Fibroblast of villous mesenchyme (primary cell): ENCODE data around the gene CHDH. TPM values are rescaled to one million over a fixed set of nuclear protein-coding genes. Genes with fewer than 3 reads are reported as not detected.

ENCODE experiments used
- DNase-seq: peaks from one replicate; pipeline ENCODE4 v3.0.0-alpha.2; 2010; ENCODE audit warnings: low read depth
- H3K4me3 ChIP-seq: 2 replicates; pipeline ENCODE4 v1.5.1; 2011; ENCODE audit warnings: low read depth, mild to moderate bottlenecking, low read length
- CTCF ChIP-seq: IDR thresholded peaks from 2 replicates; pipeline ENCODE4 v1.5.1; 2012; ENCODE audit warnings: low read depth, mild to moderate bottlenecking, low read length; ENCODE audit not compliant: insufficient read depth
- total RNA-seq: library from RNA; depleted of rRNA; stranded (reverse); fragments of >200 nt; gene quantifications from 2 replicates; pipeline ENCODE4 v1.2.3, GENCODE V29; 2012

CHDH gene
- total RNA-seq, 1 donor, result under 0.01 TPM

- no peak for TF ChIP-seq CTCF
- DNase-seq, result no peak
- H3K4me3 ChIP-seq, result no peak overlapping the region
Measured at GRCh38 chr3:53819163-53819868, 26.9 kb downstream of the CHDH start.

DNA sequence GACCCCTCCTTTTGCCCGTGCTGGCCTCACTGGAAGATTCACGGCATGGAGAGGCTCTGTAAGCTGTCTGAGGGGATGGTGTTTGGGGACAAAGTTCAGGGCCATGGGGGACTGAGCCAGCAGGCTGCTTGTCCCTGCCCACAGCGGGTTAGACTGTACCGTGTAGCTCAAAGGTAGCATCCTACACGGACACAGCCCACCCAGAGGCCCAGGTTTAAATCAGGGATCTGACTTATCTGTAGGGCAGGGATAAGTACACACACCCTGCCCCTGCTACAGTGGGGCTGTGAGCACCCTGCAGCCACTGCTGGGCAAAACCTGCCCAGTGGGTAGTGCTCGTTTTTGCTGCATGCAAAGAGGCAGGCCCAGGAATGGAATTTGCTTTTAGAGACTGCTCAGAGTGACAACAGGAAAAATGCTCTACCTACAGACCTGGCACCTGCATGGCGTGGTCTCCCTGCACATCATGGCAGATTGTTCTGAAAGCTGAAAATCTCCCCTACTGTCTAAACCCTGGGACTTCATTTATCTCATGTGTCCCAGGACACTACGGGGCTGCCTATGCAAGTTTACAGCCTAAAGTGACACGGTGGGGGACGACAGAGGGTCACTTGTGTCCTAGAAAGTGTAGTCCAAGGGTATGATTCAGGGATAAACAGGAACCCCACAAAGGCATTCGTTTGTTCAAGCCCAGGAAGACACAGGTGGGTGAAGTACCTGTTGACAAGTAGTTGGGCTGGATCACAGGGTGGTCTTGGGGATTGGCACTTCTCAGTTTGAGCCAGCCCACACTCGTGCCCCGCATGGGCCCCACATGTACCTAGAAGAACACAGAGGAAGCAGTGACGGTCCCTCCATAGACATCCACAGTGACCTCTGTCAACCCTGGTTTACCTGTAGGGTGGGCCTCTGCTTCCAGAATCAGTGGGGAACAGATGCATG, 27.7 kb downstream of the CHDH start:
- no peak for TF ChIP-seq CTCF
- DNase-seq, result no peak
- no peak overlapping the region for H3K4me3 ChIP-seq

DNA sequence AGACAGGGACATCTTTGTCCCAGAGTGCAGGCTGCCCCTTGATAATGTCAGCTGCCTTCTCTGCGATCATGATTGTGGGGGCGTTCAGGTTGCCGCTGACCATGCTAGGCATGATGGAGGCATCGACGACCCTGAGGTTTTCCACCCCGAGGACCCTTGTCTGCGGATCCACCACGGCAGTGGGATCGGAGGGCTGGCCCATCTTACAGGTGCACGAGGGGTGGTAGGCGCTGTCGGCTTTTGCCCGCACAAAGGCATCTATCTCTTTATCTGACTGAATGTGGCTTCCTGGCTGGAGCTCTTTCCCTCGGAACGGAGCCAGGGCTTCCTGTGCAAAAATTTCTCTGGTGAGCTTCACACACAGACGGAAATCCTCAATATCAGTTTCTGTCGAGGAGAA, 28.4 kb downstream of the CHDH start:
- no peak for TF ChIP-seq CTCF
- no peak overlapping the region for H3K4me3 ChIP-seq
- DNase-seq, result no peak

GRCh38 chr3:53817211-53817610, 29.0 kb downstream of the CHDH start:
- H3K4me3 ChIP-seq, result no peak overlapping the region
- DNase-seq, result no peak
- no peak for TF ChIP-seq CTCF

- H3K4me3 ChIP-seq, result no peak overlapping the region
- TF ChIP-seq CTCF, result no peak
- no peak for DNase-seq
Measured at GRCh38 chr3:53816425-53816824, 29.8 kb downstream of the CHDH start.

DNA sequence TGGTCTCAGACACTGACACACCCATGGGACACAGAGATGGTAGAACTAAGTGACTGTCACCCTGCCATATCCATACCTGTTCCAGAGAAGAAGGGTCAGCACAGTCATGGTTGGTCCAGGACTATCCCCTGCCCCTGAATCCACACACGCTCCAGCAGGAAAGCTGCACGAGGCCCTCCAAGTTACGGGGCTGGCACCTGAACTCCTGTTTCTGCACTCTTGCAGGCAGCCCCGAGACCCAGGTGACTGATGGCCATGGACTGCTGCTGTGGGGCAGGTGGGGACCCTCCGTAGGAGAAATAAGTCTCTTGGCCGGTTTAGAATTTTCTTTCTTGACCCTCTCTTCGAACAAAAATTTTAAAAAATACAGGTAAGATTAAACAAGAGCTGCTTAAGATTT, 30.6 kb downstream of the CHDH start:
- TF ChIP-seq CTCF, result no peak
- DNase-seq, result no peak
- H3K4me3 ChIP-seq, result no peak overlapping the region
